Suppressor macrophage treated with lipopolysaccharide for 1 hour (primary cell): ENCODE data around the gene EYS.
"Not testable (repeated sequence)": the region's sequence is repeated elsewhere in the genome, so short reads cannot be mapped to it uniquely, and the experiment has no call there.

Experiments
- DNase-seq, 3 donors: peaks; one replicate each; pipeline ENCODE4 v3.0.0-alpha.2; 2020 to 2022

Gene EYS

GRCh38 chr6:64266351-64266821 is 1440.6 kb downstream of the EYS start:
- no peak for DNase-seq

- DNase-seq = no peak
Measured at GRCh38 chr6:64263778-64264177, 1443.2 kb downstream of the EYS start.

DNA sequence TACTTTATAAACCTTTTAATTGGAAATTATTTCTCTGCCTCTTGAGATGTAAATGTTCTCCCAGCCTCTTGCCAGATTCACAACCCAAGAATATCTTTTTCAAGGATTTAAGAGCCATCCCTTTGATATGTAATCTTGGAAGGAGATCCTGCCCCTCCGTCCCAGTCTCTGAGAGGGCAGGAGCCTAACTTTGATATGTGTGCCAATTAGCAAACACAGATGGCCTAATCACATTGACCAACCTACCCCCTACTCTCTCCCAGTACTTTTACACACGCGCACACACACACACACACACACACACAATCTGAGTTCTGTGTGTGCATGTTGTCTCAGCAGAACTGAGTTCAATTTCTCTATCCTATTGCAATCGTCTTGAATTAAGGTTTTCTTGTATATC is 1447.7 kb downstream of the EYS start:
- DNase-seq = no peak

DNA sequence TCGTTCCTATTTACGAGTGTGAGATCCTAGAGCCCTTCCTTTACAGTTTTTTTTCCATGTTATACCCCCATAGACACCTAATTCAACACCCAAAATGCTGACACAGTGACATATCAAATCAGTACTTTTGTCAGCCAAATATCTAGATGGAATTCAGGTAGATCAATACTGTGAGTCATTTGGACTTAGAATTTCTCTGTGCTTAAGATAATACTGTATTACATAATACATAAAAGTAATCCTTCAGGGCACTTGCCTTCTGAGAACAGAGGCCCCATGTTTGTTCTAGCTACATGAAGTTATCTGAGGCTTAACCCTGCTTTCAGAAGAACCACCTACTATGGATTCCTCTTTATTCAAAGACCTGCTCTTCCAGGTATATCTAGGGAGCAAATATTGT is 1448.3 kb downstream of the EYS start:
- DNase-seq = no peak

GRCh38 chr6:64258302-64258701 is 1448.7 kb downstream of the EYS start:
- no peak for DNase-seq

DNA sequence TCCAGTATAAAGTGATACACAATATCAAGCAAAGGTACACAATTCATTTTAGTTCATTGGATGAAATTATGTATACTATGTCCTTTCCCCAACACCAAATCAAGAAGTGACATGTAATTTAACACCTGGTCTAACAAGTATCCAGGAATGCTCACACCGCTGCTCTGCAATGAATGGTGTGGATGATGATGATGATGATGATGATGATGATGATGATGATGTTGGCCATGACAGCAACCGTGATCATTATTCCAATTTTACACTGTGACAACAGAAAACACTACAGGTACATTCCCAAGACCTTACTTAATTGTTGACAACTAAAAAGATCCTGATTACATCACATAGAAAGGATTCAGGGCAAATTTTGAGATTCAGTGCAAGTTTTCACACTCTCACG is 1449.4 kb downstream of the EYS start:
- DNase-seq = no peak

DNA sequence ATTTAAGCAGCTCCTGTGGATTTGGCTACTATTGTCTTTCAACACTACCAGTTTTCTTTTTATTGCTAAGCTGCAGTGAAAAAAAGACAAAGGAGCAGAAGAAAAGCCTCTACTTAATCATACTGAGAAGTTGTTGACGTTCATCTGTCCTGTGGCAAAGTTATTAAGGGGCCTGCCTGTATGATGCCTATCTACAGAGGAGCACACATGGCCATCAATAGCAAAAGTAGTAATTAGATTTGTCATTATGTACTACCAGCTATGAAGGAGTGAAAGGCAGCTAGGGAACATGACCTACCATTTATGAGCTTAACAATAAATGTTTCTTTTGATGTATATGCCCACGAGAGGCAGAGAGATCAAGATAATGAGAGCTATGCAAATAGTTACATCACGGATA is 1450.5 kb downstream of the EYS start:
- no peak for DNase-seq

DNA sequence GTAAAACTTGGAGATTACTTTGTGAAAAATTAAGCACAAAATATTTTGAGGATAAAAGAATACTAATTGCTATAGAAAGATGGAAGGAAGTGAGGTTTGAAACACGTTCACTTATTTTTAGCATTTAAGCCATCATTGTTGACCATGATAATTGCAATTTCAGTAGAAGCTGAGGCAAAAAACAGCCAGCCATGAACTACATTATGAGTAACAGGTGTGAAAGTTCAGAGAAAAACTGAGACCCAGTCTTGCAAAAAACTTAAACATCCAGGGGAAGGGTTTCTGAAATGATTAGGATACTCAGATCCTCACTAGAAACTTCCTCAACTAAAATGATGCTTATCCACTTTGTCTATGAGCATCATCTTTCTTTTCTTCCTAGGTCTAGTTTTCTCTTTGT is 1452.0 kb downstream of the EYS start:
- DNase-seq = no peak

GRCh38 chr6:64254558-64254957 is 1452.5 kb downstream of the EYS start:
- DNase-seq = no peak

- DNase-seq = no peak
Measured at GRCh38 chr6:64252256-64252655, 1454.8 kb downstream of the EYS start.

- DNase-seq = no peak
Measured at GRCh38 chr6:64250126-64250525, 1456.9 kb downstream of the EYS start.

DNA sequence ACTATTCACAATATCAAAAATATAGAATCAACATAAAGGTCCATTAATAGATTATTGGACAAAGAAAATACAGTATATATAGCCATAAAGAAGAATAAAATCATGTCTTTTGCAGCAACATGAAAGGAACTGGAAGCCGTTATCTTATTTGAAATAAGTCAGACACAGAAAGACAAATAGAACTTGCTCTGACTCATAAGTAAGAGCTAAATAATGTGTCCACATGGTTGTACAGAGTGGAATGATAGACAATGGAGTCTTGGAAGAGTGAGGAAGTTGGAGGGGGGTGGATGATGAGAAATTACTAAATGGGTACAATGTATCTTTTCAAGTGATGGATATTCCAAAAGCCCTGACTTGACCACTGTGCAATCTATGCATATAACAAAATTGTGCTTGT is 1457.9 kb downstream of the EYS start:
- no peak for DNase-seq

GRCh38 chr6:64243618-64244017 is 1463.4 kb downstream of the EYS start:
- DNase-seq = no peak

GRCh38 chr6:64238908-64239307 is 1468.1 kb downstream of the EYS start:
- not testable (repeated sequence) for DNase-seq

DNA sequence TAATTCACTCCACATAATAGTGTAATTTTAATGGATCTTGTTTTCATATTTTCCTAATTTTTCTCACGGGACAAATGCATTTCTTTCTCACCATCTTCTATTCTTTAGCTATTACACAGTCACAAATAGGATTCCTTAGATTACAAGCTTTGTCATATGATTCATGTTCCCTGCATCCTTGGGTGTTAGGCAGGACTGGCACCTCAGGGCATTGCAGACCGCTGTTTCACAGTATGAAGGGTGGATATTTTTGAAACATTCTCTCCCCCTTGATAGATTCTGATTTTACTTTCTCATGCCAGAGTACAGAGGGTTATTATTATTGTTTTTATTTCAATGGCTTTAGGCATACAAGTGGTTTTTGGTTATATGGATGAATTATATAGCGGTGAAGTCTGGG is 1469.0 kb downstream of the EYS start:
- DNase-seq = no peak

DNA sequence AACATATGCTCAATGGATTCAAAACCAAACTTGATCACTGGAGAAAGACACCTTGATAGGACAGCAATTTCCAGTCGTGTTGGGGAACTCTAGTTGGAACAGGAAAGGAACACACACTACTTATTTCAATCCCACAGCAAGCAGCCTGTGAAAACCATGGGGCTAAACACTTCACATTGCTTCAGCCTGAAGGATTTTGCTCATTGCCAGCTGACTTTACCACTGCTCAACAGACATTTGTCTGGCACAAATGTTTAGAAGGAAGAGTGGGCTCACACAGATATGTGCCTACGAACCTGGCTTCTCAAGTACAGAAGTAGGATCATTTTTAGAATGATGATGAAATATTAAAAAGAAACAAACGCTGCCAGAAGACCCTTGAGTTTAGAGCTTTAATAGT is 1473.3 kb downstream of the EYS start:
- no peak for DNase-seq

DNA sequence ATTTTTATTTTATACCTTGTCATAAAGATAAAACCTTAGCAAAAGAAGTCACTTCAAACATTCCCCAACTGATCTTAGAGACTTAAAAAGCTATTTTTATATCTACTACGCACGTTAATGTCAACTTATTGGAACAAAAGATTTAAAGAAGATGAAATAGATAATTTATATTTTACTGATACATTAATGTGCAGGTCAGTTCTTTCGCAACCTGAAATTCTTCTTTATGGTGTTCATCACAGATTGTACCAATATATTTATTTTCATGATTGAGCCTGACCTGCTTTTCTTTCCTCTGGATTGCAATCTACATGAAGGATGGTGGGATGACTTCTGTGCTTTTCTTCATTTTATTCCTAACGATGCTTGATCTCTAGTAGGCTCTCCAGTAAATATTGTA is 1475.1 kb downstream of the EYS start:
- DNase-seq = no peak

DNA sequence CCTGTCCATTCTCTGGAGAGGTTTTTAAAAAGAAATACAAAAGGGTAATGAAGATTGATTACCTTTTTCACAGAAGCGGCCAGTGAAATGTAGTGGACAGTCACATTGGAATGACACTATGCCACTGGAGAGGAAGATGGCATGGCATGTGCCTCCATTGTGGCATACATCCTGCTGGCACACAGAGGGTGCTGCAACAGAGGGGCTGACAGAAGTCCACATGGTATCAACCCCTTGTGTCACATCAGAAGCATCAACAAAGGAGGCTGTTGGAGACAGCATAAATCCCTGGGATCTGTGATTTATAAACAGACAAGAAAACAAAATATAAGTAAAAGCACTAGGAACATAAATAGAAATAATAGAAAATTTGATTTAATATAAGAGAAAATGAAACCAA is 1476.5 kb downstream of the EYS start:
- no peak for DNase-seq

DNA sequence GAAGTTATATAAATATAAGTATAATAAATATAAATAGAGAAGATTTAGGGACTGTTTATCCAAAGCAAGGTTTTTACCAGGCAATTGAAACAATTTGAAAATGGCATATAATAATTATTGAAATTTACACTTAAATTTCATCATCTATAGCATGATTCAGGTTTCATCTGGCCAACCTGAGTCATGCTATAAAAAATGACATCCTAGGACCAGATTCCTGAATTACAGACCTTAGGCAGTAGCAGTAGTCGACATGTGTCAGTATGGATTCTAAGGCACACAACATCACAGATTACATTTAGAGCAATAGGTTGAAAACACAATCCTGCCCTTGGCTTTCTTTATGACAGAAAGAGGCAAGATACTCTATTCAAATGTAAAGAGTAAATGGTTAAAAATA is 1479.2 kb downstream of the EYS start:
- no peak for DNase-seq

DNA sequence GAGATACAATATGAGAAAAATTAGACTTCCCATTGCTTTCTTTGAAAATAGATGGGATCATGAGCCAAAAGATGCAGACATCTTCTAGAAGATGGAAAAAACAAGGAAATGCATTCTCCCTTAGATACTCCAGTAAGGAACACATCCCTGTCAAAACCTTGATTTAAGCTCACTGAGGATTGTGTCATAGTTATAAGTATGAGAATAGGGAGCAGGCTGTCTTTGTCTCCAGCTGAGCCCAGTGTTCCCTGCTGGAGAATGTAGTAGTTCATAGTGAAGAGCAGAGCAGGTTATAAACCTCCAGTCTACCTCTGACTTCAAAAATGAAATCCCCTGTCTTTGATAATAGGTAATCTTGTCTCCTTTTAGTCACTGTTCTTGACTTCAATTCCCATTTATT is 1481.5 kb downstream of the EYS start:
- DNase-seq = no peak

DNA sequence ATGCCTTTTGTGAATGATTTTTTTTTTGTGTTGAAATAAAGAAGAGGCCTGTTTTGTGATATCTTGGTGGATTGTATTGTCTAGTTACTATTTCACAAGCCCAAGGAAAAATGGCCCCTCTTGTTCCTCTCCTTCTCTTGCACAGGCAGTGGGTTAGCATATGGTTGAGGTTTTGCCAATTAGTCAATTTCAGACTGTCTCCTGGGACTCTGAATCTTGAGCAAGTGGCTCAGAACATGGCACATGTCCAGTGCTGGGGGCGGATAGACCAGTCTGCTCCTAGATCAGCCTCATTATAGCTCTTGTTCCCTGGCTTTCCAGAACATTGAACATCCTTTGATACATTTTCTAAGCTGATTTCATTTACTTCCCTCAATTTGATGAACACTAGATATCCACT is 1482.2 kb downstream of the EYS start:
- DNase-seq = no peak

DNA sequence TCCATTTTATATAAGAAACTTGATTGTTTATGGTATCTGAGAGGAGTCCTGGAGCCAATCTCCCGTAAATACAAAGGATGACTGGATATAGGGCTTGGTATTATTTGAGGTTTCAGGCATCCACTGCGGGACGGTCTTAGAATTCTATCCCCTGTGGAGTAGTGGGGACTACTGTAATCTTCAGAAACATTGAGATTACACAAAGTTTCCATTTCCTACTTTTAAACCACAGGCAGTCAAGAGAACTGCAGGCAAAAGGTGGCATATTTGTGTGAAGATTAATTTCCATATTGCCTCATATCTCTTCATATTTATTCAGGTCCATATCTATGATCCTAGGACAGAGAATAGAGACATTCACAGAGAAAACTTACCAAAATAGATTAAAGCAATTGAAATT is 1485.2 kb downstream of the EYS start:
- no peak for DNase-seq

DNA sequence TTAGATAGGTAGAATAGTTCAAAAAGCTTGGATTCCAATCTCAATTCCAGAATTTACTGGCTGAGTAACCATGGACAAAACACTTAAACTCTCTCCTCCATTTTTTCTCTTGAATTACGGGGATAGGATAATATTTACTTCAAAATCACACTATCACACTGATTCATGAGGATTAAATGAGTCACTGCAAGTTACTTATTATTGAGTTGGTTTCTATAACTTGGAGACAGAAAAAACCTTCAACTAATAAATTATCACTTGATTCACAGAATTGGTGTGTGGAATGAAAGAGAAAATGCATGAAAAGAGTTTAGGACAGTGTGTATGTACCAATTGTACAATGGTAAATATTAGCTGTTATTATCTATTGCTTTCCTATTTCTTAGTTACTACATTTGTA is 1486.2 kb downstream of the EYS start:
- no peak for DNase-seq

DNA sequence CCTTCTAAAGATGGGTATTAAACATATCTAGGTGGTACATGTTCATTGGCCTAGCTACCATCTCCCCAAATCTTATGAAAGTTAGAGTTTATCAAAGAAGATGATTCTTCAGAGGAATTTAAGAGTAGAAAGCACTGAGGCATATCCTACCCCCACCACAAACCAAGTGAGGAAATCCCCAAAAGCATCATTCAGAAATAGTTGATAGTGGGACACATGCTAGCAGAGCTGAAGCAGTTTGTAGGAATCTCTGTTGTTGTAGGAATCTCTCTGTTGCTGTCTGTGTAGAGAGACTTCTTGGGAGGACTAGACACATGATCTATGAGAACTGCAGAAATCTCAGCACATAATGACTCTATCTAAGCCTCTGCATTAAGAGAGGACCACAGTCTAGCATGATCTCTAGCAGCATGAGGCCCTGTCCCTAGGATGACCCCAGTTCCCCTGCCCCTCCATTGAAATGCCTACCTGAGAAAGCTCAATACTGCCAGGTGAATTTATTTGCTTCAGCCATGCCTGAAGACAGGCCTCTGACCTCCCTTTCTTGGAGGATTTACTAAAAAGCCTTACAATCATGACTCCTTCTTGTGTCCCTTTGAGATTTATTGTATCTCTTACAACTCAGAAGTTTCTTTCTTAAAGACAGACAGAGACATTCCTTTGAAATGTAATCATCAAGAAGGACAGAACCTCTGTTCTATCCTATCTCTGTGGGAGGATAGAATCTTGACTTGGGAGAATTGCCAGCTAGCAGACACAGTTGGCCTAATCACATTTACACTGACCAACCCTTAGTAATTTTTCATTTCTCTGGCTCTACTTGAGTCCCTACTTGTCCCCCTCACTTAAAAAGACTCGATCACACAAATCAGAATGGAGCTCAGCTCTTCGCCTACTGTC is 1489.1 kb downstream of the EYS start:
- no peak for DNase-seq

GRCh38 chr6:64214373-64214772 is 1492.7 kb downstream of the EYS start:
- DNase-seq = no peak
